SK-N-DZ (cell line): Measurements from ENCODE around the gene PTPRF.
"Not testable (repeated sequence)": the region's sequence is repeated elsewhere in the genome, so short reads cannot be mapped to it uniquely, and the experiment has no call there.

Experiments
- DNase-seq: peaks from one replicate; pipeline ENCODE4 v3.0.0-alpha.2; 2015; ENCODE audit warnings: low spot score

The PTPRF gene

DNA sequence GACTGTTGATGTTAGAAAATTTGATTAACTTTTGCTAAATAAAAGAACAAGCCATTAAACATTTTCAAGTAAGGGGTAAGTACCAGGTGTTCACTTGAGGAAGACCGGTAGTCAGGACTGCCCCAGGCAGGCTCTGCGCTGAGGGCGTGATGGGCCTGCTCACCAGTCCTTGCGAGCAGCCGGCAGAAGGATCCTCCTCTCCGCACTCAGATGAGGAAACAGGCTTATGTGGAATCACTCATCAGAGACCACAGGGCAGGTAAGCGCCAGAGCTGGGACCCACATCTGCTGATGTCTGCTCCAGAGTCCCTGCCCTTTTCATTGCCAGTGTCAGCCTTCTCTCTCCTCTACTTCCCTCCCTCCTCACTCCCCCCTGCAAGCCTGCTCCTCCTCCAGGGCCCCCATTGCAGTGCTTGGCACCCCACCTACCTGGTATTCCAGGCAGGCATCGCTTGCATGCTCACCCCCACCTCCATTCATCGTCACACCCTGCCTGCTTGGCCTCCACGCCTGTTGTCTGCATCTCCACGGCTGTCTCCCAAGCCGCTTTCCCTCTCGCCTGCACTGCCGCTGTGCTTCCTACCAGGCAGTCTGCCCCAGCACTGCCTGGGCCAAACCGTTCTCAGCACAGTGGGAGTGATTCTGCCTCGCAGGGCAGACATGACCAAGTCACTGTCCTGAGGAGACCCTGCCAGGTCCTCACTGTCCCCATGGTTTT is 94.5 kb downstream of the PTPRF start:
- DNase-seq, result no peak

DNA sequence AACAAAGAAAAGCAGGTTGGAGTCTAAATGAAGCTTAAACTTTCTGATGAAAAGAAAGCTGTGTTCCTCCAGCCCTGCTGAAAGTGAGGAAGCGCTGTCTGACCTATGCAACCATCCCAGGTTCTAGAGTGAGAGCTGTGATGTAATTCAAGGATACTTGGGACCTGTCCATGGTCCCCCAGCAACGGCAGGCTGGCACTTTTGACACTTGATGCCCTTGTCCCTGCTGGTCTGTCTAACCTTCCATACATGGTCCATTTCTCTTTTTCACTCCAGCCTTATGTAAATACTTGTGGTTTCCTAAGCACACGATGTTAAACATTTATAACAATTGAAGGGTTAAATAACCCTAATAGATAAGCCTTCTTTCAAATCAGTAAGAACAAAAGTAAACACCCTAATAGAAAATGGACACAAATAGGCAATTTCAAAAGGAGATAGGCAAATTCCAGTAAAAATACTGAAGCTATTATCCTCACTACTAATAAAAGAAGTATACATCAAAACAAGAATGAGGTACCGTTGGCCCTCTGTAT is 101.5 kb downstream of the PTPRF start:
- no peak for DNase-seq

DNA sequence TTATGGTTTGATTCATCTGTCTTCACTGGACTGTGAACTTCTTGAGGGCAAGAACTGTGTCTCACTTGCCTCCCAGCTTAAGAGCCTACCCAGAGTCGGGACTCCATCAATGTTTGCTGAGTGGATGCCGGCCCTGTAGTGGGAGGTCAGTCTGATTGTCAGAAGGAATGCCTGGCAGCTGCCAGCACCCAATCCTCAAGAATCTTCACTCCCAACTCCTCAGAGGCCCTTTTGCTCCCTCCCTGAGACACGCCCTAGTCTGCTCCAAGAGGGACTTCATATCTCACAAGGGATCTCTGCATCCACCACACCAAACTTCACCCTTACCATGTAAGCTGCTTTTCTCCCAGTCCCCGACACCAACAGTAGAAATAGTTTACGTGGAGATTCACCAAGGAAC is 104.0 kb downstream of the PTPRF start:
- DNase-seq, result no peak

DNA sequence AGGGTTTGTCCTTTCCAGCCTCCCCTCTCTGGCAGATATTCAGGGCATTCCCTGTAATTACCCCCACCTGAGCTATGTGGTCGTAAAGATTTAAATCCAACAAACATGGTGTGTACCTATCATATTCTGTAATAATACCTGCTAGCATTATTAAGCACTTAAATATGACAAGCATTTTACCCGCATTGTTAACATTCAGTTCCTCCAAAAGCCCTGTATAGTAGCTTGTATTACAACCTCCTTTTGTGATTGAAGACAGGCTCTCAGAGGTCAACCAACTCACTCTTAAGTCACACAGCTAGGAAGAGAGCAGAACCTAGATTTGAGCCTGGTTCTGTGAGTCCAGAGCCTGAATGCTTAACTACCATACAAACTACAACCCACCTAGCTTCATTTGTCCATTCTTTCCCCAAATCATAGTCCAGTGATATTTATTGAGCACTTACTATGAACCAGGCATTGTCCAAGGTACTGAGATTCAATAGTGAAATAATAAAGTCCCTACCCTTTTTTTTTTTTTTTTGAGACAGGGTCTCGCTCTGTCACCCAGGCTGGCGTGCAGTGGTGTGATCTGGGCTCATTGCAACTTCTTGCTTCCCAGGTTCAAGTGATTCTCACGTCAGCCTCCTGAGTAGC is 105.4 kb downstream of the PTPRF start:
- no peak for DNase-seq

DNA sequence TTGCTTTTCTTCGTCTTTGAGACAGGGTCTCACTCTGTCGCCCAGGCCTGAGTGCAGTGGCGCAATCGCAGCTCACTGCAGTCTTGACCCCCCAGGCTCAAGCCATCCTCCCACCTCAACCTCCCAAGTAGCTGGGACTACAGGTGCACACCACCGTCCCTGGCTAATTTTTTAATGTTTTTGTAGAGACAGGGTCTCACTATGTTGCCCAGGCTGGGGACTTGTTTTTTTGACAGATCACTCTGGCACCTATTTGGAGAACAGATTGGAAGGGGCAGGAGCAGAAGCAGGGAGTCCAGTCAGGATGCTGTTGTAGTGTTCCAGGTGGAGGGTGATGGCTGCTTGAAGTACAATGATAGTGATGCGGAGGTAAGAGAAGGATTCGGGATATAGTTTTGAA is 106.6 kb downstream of the PTPRF start:
- no peak for DNase-seq

DNA sequence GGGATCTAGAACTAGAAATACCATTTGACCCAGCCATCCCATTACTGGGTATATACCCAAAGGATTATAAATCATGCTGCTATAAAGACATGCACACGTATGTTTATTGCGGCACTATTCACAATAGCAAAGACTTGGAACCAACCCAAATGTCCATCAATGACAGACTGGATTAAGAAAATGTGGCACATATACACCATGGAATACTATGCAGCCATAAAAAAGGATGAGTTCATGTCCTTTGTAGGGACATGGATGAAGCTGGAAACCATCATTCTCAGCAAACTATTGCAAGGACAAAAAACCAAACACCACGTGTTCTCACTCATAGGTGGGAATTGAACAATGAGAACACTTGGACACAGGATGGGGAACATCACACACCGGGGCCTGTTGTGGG is 107.7 kb downstream of the PTPRF start:
- not testable (repeated sequence) for DNase-seq

DNA sequence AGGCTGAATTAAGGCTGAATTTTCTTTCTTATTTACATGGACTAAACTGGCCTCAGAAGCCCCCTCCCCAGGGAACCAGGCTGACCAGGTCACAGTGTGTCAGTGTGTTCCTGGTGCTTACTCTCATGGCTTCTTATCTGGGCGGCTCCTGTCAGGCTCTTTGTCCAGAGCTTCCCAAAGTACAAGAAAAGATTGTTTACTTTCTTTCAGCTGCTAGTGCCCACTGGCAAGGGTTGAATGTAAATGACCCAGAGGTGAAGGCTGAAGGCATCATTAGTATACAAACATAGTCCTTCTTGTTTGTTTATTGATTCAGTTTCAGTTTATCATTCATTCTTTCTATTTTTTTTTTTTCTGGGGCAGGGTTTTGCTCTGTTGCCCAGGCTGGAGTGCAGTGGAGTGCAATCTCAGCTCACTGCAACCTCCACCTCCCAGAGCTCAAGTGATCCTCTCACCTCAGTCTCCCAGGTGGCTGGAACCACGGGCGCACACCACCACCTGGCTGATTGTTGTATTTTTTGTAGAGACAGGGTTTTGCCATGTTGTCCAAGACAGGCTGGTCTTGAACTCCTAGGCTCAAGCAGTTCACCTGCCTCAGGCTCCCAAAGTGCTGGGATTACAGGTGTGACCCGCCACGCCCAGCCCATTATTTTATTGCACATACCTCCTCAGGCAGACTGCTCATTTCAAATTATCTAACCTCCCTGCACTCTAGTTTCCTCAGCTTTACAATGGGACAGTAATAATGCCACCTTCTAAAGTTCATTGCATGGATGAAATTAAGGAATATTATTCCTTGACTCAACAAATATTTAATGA is 109.5 kb downstream of the PTPRF start:
- DNase-seq, result no peak

DNA sequence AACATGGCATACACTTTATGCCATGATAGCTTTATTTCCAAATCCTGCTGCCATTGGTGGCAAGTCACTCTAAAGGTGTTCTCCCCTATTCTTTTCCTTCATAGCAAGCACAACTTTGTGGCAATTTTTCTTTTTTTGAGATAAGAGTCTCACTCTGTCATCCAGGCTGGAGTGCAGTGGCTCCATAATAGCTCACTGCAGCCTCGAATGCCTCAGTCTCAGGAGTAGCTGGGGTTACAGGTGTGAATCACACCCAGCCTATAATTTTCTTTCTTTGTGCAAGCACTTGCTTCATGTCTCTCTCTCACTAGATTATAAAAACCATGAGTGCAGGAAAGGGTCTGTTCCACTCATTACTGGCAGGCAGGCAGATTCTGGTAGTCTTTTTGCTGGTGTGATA is 113.9 kb downstream of the PTPRF start:
- no peak for DNase-seq

DNA sequence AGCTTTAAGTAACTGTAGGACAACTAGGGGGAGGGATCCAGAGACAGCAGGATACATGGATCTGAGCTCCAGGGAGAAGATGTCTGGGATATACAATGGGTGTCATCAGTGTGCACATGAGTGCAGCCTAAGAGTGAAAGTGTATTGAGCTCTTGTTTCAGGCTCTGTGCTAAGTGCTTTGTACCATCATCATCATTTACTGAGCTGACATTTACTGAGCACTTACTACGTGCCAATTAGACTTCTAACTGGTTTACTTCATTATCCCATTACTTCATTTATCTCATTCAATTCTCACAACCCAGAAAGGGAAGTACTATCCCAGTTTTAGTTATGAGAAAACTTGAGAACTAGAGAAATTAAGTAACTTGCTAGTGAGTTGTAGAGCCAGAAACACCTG is 114.8 kb downstream of the PTPRF start:
- DNase-seq, result no peak

DNA sequence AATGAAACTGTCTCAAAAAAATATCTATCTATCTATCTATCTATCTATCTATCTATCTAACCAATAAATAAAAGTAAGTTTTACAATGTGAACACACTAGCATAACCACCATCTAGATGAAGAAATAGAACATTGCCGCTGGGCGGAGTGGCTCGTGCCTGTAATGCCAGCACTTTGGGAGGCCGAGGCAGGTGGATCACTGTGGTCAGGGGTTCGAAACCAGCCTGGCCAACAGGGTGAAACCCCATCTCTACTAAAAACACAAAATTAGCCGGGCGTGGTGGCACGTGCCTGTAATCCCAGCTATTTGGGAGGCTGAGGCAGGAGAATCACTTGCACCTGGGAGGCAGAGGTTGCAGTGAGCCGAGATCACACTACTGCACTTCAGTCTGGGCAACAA is 116.6 kb downstream of the PTPRF start:
- DNase-seq, result not testable (repeated sequence)

DNA sequence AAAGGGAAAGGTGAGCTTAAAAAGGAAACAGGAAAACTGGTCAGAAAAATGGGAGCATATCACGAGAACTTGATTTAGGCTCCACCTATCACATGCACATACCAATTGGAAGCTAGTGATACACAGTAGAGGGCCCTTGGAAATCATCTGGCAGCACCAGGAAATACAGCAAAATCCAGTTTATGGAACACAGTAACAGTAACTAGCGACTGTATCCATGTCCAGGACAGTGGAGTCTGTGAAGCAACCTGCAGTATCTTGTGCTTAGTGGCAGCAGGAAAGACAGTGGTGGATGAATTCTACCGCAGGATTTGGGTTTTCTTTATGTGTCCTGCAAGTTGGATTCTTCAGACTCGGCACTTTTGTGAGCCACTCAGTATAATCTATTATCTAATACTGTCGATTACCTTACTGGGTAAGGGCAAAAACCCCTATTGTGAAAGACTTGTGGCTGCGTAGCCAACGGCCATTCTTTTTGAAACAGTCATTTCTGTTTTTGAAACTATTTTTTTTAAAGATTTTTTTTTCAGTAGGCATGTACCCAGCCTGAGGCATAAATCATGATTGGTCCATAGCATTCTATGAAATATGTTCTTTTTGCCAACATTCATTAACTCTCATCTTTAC is 117.7 kb downstream of the PTPRF start:
- no peak for DNase-seq

DNA sequence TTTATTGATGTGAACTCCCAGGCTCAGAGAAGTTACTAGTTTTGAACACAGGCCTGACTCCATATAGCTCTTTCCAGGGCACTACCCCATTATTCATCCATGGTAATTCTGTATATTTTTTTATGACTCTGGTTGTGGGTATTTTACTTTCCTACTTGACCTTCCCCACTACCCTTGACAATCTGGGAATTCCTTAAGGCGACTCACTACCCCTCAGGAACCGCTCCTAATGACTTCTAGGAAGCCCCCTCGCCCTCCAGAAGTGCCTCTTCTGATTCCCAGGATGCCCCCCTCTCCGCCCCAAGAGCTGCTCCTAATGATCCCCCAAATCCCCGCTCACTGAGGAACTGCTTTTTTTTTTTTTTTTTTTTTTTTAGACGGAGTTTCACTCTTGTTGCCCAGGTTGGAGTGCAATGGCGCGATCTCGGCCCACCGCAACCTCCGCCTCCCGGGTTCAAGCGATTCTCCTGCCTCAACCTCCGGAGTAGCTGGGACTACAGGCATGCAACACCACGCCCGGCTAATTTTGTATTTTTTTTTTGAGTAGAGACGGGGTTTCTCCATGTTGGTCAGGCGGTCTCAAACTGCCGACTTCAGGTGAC is 118.3 kb downstream of the PTPRF start:
- DNase-seq, result no peak

DNA sequence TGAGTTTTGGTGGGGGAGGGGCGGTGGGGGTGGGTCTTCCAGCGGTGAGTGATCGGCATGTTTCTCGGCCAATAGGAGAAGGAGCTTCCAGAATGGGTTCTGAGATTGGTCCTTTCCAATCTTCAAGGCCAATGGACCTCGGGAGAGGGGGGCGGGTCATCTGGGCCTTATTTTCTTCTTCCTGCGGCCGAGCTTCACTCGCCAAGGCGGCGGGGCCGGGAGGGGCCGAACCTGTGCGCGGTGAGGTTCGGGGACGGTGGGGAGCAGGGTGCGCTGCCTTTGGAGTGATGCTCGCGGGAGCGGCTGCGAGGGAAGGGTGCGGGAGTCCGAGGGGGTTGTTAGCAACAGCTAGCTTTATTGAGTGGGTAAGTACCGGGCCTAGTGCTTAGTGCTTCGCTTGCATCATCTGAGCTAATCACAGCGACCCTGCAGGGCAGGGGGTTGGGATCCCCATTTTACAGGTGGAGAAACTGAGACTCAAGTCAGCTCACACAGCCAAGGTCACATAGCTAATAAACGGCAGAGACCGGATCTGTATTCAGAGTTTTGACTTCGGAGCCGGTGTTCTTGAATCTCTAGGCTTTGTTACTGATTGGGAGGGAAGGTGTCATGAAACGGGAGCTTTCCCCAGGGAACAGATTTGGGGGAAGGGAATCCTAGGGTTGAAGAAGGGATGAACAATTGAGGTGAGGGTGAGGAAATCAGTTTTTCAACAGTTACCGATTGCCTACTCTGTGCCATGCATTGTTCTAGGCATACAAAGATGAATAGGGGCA is 119.8 kb downstream of the PTPRF start:
- DNase-seq, result peak; percentile 98

DNA sequence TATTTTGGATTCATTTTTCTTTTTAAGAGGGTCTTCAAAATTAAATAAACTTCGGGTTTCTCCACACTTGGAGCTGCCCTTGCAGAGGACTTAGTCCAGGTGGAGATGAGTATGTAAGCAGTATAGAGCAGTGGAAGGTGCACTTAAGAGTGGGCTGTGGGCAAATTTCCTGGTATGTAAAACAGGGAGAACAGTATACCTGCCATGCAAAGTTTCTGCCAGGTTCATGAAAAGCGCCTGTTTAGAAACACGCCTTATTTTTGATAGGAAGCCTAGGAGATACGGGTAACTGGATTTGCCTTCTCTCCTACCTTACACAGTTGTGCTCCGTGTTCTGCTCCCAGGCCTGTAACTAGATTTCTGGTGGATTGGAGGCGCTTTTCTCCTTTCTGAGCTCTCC is 120.5 kb downstream of the PTPRF start:
- no peak for DNase-seq

DNA sequence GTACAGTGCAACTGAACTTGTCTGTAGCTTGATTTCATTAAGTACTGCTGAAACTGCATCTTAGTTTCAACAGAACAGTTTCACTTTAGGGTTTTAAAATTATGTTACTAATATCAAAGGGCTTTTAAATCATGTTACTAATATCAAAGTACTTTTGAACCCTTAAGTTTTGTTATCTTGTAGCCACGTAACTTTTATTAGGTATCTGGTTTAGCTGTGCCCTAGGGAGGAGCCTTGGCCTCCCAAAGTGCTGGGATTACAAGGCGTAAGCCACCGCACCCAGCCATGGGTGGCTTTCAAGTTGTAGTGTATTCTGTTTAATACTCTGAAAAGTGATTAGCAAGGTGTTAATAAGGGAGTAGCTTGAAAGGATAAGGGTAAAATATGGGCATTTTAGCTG is 121.2 kb downstream of the PTPRF start:
- DNase-seq, result no peak

DNA sequence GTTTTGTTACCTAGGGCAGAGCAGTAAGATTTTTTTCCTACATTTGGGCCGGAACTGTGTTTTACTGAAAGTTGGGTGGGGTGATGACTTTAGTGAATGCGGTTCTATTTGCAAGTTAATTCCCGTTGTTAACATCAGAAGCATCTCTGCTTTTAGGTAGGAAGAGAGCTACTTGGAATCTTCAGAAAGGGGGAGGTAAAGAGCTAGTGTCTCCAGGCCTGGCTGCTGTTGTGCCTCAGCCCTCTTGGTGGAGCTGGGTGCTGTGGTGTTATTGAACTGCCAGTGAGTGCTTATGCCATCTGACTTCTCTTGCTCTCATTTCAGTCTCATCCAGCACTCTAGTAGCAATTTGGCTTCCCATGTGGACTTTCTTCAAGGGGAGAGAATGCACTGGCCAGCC is 122.7 kb downstream of the PTPRF start:
- DNase-seq, result no peak

DNA sequence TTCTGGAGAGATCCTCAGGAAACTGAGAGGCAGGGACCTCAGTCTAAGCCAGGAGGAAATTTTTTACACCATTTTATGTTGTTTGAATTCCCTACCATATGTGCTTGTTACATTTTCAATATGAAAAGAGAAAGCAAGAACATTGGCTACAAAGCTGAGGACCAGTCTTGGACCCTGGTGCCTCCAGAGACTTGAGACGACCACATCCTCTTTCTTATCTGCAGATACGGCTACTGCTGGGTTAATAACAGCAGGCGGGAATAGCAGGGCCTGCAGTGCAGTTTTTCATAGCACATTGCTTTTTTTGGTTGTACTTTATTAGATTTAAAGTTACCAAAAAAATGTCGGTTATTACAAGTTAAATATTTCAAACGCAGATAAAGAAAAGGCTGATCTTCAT is 123.2 kb downstream of the PTPRF start:
- no peak for DNase-seq

DNA sequence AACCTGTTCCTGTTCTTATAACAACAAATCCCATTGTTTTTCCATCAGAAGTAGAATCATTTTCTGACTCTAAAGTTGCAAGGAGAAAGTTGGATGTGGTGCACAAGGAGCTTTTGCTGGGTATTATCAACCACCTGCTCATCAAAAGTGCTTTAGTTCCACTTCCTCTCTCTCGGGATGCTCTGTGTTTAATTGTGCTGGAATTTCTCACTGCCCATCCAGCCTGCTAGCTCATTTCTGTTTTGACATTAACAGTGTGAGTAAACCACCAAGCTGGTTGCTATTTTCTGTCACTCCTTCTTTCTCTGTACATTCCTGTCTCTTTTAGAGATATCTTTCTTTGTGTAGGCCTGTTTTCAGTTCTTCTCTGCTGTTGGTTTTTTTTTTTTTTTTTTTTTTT is 125.3 kb downstream of the PTPRF start:
- no peak for DNase-seq

DNA sequence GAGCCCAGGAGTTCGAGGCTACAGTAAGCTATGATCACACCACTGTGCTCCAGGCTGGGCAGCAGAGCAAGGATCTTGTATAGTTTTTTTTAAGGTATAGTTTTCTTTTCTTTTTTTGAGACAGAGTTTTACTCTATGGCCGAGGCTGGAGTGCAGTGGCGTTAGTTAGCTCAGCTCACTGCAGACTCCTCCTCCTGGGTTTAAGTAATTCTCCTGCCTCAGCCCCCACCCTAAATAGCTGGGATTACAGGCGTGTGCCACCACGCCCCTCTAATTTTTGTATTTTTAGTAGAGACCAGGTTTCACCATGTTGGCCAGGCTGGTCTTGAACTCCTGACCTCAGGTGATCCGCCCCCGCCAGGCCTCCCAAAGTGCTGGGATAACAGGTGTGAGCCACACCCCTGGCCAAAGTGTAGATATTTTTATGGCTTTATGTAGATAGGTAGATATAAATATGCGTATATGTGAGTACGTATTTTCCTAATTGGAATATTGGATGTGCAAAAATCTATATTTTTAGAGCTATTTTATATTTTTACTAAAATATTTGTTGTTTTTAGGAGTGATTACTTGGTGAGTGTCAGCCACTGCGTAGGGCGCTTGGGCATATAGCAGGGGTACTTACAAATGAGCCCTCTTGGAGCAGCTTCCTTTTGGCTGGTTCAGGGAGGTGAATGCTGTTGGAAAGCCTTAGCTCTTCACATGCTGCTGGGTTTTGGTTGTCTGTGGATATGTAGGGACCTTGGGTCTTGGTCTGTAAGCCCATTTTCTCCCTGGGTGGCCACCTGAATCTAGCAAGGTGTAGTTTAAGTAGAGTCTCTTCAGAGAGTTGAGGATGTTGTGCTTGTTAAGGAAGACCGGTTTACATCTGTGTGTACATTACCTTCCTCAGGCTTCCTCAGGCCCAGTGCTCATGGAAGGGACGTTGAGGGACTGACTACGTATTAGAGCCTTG is 128.8 kb downstream of the PTPRF start:
- DNase-seq, result no peak

DNA sequence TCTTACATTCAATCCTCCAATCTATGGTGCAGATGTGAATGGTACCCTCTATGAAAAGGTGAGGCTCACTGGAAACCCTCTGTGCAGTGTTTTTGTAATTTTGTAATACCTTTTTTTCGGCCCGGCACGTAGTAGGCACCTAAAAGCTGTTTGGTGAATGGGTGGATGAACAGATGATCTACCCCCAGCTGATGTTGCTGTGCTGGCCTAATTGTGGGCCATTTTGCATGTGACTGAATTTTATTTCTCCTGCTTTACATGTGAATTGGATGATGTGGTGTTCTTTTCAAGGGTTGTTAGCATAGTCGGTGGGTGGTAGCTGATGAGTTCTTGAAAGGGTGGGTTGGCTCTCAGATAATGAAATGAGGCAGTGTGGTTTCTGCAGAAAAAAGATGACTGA is 129.7 kb downstream of the PTPRF start:
- no peak for DNase-seq
